ENCODE results near the gene MFSD6.
A peak's percentile ranks its signal among the peaks of the same experiment; 100 is the strongest.
"Not testable (repeated sequence)": the region's sequence is repeated elsewhere in the genome, so short reads cannot be mapped to it uniquely, and the experiment has no call there.

Gene MFSD6

DNA sequence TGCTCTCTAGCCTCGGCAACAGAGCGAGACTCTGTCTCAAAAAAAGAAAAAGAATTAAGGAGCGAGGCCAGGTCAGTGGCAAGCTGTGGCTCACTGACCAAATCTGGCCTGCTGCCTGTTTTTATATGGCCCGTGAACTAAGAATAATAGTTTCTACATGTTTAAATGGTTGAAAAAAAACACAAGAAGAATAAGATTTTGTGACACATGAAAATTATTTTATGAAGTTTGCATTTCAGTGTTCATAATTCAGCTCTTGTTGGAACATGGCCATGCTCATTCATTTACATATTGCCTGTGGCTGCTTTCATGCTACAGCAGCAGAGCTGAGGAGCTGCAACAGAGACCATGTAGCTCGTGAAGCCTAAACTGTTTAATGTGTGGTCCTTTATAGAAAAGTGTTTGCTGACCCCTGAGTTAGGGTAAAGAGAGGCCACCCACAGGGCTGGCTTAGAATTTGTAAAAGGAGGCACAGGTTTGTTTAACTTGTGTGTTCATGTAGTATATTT lies 59.5 kb downstream of the MFSD6 start:
- DNase-seq, result peak; percentile 64

DNA sequence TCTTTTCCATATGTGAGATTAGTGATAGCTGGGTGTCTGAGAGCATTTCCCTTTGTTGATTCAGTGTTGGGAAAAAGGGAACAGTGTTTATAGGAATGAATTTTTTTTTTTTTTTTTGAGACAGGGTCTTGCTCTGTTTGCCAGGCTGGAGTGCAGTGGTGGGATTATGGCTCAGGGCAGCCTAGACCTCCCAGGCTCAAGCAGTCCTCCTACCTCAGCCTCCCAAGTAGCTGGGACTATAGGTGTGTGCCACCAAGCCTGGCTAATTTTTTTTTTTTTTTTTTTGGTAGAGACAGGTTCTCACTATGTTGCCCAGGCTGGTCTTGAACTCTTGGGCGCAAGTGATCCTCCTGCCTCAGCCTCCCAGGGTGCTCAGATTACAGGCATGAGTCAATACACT lies 60.2 kb downstream of the MFSD6 start:
- DNase-seq, result not testable (repeated sequence)

DNA sequence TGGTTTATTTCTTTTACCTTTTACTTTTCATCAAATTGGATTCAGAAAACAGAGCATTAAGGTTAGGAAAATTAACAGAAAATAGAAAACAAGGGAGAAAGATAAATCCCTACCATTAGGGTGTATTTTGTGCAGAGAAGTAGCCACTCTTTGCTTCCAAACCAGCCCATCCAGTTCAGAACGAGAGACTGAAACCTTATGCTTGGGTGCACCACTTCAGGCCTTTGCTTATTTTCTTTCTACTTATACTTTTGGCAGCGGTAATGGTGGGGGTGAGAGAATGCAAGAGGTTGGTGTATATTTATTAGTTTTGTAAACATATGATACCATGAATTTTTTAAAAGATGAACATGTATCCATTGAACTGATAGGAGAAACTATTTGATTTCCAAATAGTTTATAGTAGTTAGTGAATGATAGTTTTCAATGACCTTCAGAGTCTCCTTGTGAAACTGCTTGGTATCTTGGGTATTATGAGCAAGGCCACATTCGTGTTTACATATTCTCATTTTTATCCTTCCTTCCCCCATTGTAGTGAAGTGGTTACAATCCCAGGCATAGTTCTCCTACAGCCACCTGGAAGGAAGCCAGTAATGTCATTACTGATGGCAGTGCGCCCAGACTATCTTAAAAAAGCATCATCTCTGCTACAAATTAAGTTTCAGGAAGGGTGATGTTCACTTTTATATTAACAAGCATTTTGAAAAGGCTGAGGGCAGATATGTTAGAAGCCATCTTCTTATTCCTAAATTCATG lies 60.8 kb downstream of the MFSD6 start:
- DNase-seq, result peak; percentile 82

DNA sequence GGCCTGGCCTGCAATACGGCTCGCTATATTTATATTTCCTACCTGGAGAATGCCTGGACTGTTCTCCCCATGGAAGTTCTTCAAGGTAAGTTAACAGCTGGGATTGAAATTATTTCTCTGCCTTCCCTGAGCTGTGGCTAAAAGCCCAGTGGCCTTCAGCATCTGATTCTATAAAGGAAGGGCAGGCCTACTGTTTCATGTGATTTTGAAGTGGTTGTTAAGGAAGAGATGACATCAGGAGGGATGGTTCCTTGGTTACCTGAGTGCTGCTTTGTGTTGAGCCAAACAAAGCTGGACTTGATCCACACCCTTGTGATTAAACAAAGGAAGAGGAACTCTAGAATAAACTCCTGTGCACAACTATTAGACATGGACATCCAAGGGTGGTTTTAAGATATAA lies 61.6 kb downstream of the MFSD6 start:
- peak; percentile 91 for DNase-seq

DNA sequence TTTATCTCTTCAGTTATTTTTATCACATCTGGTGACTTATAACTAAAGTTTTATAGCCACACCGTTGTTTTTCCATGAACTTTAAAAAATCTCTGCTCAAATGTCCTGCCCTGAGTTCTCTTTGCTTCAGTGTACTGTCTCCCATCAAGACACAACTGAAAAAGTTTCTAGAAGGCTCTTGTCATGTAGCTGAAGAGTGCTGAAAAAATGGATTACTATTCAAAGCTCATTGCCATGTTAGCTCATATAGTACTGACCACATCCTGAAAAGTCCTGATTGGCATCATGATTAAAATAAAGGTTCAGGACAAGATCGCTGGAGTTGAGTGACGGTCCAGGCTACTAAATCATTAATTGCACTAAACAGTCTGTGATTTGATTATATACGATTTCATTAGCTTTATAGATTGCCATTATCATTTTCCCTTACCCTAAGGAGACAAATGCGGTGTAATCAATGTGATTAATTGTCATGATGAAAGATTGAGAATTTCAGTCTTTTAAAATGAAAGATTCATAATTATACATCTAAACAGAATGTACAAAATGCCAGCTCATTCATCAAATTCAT lies 62.2 kb downstream of the MFSD6 start:
- DNase-seq, result no peak

DNA sequence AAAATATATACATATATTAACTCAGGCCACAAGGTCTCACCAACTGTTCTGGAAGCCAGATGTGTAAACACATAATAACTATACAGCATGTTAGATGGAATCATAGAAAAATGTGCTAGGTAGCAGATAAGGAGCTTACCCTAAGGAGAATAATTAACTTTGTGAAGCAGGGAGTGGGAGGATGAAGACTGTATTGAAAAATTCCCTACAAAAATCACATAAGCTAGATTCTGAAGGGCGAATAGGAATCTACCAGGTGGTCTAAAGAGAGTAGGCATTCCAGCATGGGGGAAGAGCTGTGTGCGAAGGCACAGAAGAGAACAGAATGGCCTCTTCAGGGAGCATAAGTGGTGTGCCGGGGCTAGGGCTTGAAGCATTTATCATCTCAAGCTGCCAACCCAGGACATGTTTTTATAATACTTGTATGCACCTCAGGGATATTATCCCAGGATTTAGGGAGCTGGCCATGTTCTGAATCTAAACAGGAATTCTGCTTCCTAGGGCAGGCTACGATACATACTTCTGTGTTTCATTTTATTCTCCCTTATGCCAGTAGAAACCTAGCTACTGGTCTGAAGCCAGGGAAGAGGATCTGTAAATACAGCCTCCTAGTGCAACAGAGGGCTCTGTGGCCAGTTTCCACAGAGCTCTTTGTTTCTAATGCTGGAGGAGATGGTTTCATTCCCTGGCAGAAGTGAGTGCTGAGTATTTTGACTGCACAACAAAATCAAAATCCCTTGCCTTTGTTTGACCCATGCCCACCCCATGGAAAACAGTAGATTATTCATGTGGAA lies 69.7 kb downstream of the MFSD6 start:
- DNase-seq, result no peak

DNA sequence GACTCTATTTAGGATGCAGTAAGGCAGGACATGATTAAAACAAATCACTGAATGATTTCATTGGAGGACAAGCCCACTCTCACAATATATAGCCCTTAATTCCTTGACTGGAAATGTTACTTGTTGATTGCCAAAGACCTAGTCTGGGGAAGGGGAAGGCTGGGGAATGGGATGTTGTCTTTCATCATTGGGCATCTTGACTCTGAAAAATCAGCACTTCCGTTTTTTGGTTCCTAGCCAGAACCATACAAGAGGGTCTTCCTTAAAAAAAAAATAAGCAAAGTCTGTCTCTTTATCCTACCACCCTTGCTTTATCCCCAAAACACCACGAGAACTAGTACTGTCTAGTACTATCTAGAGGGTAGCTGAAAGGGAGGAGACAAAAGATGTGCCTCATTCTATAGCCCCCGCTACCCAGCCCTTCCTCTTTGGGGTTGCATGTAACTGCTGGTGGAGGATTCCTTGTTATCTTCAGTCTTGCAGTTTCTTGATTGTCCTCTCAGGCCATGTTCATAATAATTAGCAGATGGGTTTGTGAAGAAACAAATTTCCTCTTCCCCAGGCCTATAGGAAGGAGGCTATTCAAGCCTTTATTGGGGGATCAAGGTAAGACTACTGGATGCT lies 70.5 kb downstream of the MFSD6 start:
- DNase-seq, result no peak

DNA sequence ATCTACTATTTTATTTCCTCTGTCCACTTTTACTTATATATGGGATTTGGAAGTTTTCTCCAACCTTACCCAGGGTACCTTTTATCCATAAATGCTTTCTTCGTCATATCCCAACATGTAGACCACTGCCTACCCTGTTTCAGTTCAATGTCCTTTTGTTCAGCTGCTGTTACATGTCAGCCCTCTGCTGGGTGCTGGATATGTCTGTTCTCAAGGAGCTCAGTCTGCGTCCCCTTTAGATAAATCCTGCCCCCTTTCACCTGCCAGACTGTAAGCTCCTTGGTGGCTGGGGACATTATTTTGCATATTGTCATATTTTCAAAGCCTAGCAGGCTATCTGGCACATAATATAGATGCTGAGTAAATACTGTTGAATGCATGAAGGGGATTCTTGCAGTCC lies 73.2 kb downstream of the MFSD6 start:
- no peak for DNase-seq

DNA sequence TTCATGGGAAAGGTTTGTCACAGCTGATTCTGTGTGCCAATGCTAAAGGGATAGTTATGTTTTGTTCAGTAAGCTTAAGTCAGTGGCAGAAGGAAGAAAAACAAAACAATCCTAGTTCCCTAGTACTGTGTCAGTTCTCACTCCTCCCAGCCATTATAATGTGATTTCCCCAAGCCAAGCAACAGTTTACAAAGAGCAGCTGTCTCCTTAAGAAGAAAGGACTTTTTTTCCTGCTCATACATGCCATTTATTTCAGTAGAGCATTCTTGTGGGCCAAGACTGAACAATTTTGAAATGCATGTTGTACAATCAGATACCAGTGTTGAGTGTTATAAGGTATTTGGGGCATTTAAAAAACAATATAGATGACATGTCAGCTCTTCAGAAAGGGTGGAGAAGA lies 74.3 kb downstream of the MFSD6 start:
- no peak for DNase-seq

DNA sequence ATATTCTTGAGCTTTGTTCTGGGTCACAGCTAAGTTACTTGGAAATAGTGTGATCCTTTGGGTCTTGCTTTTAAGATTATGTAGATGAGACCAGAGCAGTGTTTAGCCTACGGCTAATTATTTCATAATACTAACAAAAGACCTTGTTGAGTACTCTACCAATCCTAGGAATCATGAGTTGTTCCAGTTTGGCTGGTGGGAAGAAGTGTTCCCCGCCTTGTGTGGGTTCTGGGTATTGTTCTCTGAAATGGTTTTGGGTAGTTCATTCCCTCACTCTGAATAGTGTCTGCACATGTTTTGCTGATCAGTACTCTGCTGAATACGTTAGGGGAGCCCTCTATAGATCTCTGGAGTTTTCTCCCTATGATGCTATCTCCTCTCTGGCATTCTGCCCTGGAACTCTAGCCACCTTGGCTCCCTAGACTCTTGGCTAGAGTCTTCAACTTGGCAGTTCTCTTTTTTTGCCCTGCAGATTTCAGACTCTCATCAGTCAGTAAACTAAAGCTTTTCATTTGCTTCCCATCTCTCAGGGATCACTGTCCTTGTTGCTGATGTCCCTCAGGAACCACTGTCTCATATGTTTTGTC lies 78.0 kb downstream of the MFSD6 start:
- DNase-seq, result no peak

DNA sequence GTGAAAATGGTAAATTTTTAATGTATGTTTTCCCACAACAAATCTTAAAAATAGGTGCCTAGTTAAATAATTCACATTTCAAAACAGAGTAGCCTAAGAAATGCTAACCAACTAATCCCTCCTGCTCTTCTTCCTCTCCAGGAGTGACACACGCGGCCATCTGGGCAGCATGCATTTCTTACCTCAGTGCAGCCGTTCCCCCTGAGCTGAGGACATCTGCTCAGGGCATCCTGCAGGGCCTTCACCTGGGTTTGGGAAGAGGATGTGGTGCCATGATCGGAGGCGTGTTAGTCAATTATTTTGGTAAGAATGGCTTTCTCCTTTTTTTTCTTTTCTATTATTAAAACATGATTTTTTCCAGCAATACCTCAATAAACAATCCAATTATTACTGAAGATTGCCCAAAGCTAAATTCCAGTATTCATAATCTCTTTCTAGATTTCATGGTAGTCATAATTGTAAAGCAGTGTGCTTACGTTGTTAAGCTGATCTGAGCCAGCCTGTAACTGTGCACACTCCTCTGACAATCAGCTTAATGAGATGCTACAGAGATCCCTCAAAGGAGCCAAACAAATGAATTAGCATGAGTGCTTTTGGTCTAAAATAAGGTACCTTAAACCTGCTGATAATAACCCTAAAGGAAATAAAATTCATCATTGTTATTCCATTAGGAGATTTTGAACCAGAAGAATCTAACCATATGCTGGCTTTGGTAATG lies 80.5 kb downstream of the MFSD6 start:
- DNase-seq, result no peak

DNA sequence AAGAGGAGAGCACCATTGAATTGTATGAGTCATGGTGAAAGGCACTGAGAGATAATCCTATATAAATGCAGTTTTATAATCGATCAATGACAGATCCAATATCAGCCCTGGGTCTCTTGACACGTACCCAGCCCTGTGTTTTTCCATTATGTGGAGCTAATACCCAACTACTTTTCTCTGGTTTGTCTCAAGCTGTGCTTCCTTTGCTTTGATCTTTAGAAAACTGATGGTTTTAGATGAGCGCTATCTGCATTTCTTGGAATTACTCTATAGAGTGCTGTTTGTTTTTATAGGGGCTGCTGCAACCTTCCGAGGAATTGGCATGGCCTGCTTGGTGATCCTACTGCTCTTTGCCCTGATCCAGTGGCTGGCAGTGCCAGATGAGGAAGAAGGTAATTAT lies 81.3 kb downstream of the MFSD6 start:
- DNase-seq, result no peak

DNA sequence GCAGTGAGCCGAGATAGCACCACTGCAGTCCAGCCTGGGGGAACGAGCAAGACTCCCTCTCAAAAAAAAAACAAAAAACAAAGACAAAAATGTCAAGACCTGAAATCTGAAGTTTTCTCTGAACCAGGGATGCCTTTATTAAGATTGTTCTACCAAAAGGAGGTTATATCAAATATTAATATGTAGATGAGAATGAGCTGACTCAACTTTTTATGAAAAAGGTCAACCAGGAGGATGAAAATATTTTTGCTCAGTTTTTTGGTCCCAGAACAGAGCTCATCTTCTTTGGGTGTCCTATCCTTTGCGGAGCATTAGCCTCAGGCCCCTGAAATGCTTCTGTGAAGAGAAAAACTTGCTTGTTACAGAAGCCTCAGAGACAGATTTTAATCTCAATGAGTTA lies 82.3 kb downstream of the MFSD6 start:
- DNase-seq, result no peak

DNA sequence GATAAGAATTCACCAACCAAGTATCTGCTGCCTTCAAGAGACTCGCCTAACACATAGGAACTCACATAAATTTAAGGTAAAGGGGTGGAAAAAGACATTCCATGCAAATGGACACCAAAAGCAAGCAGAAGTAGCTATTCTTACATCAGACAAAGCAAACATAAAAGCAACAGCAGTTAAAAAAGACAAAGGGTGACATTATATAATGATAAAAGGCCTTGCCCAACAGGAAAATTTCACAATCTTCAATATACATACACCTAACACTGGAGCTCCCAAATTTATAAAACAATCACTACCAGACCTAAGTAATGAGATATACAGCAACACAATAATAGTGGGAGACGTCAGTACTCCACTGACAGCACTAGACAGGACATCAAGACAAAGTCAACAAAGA lies 84.9 kb downstream of the MFSD6 start:
- DNase-seq, result no peak

DNA sequence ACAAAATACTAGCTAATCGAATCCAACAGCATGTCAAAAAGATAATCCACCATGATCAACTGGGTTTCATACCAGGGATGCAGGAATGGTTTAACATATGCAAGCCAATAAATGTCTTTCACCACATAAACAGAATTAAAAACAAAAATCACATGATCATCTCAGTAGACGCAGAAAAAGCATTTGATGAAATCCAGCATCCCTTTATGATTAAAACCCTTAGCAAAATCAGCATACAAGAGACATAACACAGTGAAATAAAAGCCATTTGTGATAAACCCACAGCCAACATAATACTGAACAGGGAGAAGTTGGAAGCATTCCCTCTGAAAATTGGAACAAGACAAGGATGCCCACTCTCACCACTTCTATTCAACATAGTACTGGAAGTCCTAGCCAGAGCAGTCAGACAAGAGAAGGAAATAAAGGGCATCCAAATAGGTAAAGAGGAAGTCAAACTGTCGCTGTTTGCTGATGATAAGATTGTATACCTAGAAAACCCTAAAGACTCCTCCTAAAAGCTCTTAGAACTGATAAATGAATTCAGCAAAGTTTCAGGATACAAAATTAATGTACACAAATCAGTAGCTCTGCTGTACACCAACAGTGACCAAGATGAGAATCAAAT lies 86.6 kb downstream of the MFSD6 start:
- not testable (repeated sequence) for DNase-seq

DNA sequence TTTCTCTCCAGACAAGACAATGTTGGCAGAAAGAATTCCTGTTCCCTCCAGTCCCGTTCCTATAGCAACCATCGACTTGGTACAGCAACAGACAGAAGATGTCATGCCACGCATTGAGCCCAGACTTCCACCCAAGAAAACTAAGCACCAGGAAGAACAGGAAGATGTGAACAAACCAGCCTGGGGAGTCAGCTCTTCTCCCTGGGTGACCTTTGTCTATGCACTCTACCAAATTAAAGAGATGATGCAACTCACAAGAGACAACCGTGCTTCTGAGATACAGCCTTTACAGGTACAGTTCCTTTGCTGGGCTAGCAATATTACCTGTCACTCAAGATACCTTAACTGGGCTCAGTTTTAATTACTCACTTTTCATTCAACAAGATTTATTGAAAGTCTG lies 89.3 kb downstream of the MFSD6 start:
- peak; percentile 29 for DNase-seq

DNA sequence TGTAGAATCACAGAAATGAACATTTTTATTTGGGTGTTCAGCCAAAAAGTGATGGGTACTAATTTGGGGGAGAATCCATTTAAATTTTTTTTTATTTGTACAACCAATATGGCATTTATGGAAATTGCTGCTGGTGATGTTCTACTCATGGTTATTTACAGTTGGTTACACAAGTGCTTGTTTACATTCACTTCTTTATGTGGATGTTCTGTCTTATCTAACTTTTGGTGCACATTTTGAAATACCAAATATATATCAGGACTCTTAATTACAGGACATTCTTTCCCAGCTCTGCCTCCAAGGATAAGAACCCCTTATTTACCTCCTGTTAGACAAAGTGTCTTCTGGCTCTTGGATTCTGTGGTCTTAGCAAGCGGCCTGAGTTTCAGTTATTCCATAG lies 91.1 kb downstream of the MFSD6 start:
- no peak for DNase-seq

DNA sequence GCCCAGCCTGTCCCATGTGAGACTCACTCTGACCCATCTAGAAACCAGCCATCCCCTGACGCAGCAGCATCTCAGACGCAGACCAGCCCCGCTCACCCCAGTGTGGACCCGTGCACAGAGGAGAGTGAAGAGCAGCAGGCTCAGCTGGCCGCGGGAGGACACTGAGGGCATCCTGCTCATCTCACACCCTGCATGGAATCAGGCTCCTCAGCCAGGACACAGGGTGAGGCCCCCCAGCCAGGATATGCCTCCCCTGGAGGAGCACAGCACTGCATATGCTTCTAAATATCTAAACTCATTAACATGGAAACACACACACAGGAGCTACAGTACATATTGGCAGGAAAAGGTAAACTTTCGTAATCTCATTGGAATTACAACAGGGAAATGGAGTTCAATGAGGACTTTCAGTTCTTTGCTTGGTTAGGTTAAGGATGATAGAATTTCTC lies 91.9 kb downstream of the MFSD6 start:
- no peak for DNase-seq

DNA sequence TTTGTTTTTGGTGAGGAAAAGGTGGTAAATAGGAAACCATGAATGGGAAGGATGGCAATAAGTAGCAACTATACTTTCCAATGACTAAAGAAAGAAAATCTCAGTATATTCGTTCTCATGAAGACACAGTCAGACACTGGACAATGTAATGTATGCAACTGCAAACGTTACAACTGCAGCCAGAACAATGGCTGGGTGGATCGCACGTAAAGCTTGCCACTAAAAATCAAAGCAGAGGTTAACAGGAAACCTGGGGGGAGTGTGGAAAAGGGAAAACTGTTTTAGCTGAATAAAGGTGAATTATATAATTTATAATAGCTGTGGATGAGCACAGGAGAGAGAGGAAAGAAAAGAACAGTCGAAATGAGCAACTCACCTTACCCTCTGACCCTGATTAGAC lies 93.1 kb downstream of the MFSD6 start:
- DNase-seq, result no peak

DNA sequence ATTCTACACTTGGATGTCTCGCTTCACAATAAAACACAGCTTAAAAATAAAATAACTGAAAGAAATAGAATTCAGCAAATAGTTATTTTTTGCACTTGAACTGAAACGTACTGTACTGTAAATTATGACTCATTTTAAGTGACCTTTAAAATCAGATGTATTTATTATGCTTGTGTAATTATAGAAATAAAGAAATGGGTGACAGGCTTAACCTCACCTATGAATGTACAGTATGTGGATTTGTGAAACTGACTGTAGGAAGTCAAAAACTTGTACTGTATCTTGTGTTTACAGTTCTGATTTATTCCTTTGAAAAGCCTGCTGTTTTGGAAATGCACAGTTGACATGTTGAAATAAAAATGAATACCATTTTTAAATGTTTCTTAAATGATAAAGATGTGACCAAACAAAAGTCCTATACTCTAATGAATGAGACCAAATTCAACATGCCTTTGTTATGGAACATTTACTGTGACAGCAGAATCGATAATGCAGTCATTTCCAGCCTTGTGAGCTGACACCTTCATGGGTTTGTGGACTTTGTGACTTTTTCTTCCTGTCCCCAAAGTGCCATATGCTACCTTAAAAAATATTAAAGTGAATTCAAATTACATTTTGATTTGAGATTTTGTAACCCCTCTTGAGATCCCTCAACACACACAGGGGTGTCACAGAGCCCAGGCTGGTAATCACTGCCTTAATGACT lies 93.7 kb downstream of the MFSD6 start:
- peak; percentile 18 for DNase-seq

DNA sequence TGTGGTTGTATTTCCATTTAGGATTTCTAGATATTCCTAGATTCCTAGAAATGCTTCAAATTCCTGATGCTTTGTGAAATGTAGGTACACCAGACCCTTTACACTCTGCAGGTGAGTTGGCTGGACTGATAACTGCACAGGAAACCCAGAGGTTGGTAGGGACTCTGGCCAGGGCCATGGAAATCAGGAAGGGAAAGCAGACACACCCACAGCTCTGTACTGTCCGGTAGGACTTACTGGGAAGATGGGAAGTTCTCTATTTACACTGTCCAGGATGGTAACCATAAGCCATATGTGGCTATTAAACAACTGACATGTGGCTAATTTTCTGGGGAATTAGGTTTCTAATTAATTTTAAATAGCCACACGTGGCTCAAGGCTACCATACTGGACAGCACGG lies 94.9 kb downstream of the MFSD6 start:
- peak; percentile 17 for DNase-seq
